ENCODE results near the gene MRM2. TPM values are rescaled to one million over a fixed set of nuclear protein-coding genes. Genes with fewer than 3 reads are reported as not detected.

Gene MRM2
- total RNA-seq, 4 donors from 2014 or later: 2.1 to 29.4 (median 12.8) TPM

GRCh38 chr7:2279896-2280295 is 37.9 kb upstream of the MRM2 start:
- no peak for DNase-seq
- intact Hi-C loops (cut with DNase I; ENCODE audit: low total_unique reads): no loop called here
- no peaks in the 10 kb centered on the region for H3K36me3 ChIP-seq
- H3K27me3 ChIP-seq: no peaks in the 10 kb centered on the region
- H3K27ac ChIP-seq: peak overlapping the region in 1 of 2 donors; percentile 44
- no peaks in the 10 kb centered on the region for H3K9me3 ChIP-seq
- peaks cover 0 to 5% of the 10 kb centered on the region in 2 donors for H3K4me1 ChIP-seq
- no peak for TF ChIP-seq POLR2A (IDR thresholded peaks at IDR 0.05)
- TF ChIP-seq, protein P1, sequence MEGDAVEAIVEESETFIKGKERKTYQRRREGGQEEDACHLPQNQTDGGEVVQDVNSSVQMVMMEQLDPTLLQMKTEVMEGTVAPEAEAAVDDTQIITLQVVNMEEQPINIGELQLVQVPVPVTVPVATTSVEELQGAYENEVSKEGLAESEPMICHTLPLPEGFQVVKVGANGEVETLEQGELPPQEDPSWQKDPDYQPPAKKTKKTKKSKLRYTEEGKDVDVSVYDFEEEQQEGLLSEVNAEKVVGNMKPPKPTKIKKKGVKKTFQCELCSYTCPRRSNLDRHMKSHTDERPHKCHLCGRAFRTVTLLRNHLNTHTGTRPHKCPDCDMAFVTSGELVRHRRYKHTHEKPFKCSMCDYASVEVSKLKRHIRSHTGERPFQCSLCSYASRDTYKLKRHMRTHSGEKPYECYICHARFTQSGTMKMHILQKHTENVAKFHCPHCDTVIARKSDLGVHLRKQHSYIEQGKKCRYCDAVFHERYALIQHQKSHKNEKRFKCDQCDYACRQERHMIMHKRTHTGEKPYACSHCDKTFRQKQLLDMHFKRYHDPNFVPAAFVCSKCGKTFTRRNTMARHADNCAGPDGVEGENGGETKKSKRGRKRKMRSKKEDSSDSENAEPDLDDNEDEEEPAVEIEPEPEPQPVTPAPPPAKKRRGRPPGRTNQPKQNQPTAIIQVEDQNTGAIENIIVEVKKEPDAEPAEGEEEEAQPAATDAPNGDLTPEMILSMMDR (IDR thresholded peaks at IDR 0.05): no peak
- no peak overlapping the region for H3K4me3 ChIP-seq

- Histone ChIP-seq H3K36me3 (no peaks in the 10 kb centered on the region), H3K27ac (no peak overlapping the region), H3K9me3 (no peaks in the 10 kb centered on the region), H3K4me3 (no peak overlapping the region), H3K27me3 (no peaks in the 10 kb centered on the region), H3K4me1 (peaks cover 0 to 5% of the 10 kb centered on the region in 2 donors)
- DNase-seq: no peak
- intact Hi-C loops (cut with DNase I; ENCODE audit: low total_unique reads): no loop called here
- TF ChIP-seq, protein P1 (IDR thresholded peaks at IDR 0.05): no peak
- TF ChIP-seq POLR2A (IDR thresholded peaks at IDR 0.05): no peak
These were observed 36.0 kb upstream of the MRM2 start for GRCh38 chr7:2278026-2278425.

- no peaks in the 10 kb centered on the region for H3K36me3 ChIP-seq
- intact Hi-C loops (cut with DNase I; ENCODE audit: low total_unique reads): no loop called here
- H3K4me1 ChIP-seq: no peaks in the 10 kb centered on the region
- H3K4me3 ChIP-seq: no peak overlapping the region
- DNase-seq: no peak
- no peaks in the 10 kb centered on the region for H3K27me3 ChIP-seq
- no peaks in the 10 kb centered on the region for H3K9me3 ChIP-seq
- H3K27ac ChIP-seq: no peak overlapping the region
- no peak for TF ChIP-seq POLR2A (IDR thresholded peaks at IDR 0.05)
- TF ChIP-seq, protein P1 (IDR thresholded peaks at IDR 0.05): no peak
These were observed 34.1 kb upstream of the MRM2 start for GRCh38 chr7:2276107-2276506.

DNA sequence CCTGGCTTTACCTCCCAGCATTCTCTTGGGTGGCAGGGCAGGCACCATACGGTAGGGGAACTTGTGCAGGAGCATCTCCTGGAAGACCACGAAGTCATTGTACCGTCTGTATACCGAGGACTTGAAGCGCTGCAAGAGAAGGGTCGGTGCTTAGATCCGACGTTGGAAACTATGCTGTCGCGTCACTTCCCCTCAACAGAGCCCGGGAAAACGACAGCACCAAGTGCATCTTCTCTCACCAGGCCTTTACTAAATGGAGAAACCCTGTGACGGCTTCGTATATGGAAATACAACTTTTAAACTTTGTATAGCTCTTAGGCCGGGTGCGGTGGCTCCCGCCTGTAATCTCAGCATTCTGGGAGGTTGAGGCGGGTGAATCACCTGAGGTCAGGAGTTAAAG is 33.1 kb upstream of the MRM2 start:
- intact Hi-C loops (cut with DNase I; ENCODE audit: low total_unique reads): no loop called here
- DNase-seq: no peak
- no peaks in the 10 kb centered on the region for H3K27me3 ChIP-seq
- no peak overlapping the region for H3K4me3 ChIP-seq
- H3K36me3 ChIP-seq: no peaks in the 10 kb centered on the region
- H3K4me1 ChIP-seq: no peaks in the 10 kb centered on the region
- no peak overlapping the region for H3K27ac ChIP-seq
- TF ChIP-seq, protein P1 (IDR thresholded peaks at IDR 0.05): no peak
- TF ChIP-seq POLR2A (IDR thresholded peaks at IDR 0.05): no peak
- no peaks in the 10 kb centered on the region for H3K9me3 ChIP-seq

GRCh38 chr7:2274666-2275065 is 32.7 kb upstream of the MRM2 start:
- Histone ChIP-seq H3K36me3 (no peaks in the 10 kb centered on the region), H3K4me1 (no peaks in the 10 kb centered on the region), H3K4me3 (no peak overlapping the region), H3K9me3 (no peaks in the 10 kb centered on the region), H3K27me3 (no peaks in the 10 kb centered on the region), H3K27ac (no peak overlapping the region)
- intact Hi-C loops (cut with DNase I; ENCODE audit: low total_unique reads): no loop called here
- TF ChIP-seq POLR2A (IDR thresholded peaks at IDR 0.05): no peak
- TF ChIP-seq, protein P1 (IDR thresholded peaks at IDR 0.05): no peak
- no peak for DNase-seq

Measured in uterus (tissue), 4 donors.